SU-DHL-6 (cell line): ENCODE results near the gene SLC44A3.

Experiments
- H2AFZ ChIP-seq: fragments of 200-600 bp; sonication (generic); 2 replicates; pipeline ENCODE4 v1.6.1; 2014; ENCODE audit warnings: low read depth, mild to moderate bottlenecking, moderate library complexity, mixed read lengths, antibody characterized with exemption, low read length; ENCODE audit not compliant: severe bottlenecking
- H3F3A ChIP-seq: fragments of 200-600 bp; shearing (Covaris generic); 2 replicates; pipeline ENCODE4 v1.6.0; 2016; ENCODE audit warnings: antibody characterized with exemption, mild to moderate bottlenecking; ENCODE audit not compliant: insufficient read depth
- H3K27ac ChIP-seq: fragments of 200-600 bp; sonication (generic); 2 replicates; pipeline ENCODE4 v1.5.1; 2016; ENCODE audit warnings: low read depth, mild to moderate bottlenecking, low read length, moderate library complexity, mixed read lengths
- H3K27me3 ChIP-seq: fragments of 200-600 bp; sonication (generic), shearing (Covaris generic); 2 replicates; pipeline ENCODE4 v1.6.0; 2014; ENCODE audit warnings: mild to moderate bottlenecking, low read length
- H3K36me3 ChIP-seq: fragments of 200-600 bp; sonication (generic); 2 replicates; pipeline ENCODE4 v1.6.1; 2014; ENCODE audit warnings: mild to moderate bottlenecking, low read length, mixed read lengths
- H3K4me2 ChIP-seq: fragments of 300-600, 200-600 bp; shearing (Covaris generic), sonication (generic); 2 replicates; pipeline ENCODE4 v1.6.0; 2014; ENCODE audit warnings: low read length, low read depth, mild to moderate bottlenecking; ENCODE audit not compliant: poor library complexity, severe bottlenecking
- H3K4me3 ChIP-seq: fragments of 200-600 bp; sonication (generic); 2 replicates; pipeline ENCODE4 v1.5.1; 2014; ENCODE audit warnings: antibody characterized with exemption, low read length, mild to moderate bottlenecking, mixed read lengths; ENCODE audit not compliant: insufficient read depth, poor library complexity, severe bottlenecking
- H3K79me2 ChIP-seq: fragments of 200-600 bp; sonication (generic); 2 replicates; pipeline ENCODE4 v1.6.1; 2014; ENCODE audit warnings: mild to moderate bottlenecking, low read length, moderate library complexity; ENCODE audit not compliant: insufficient read depth
- H3K9ac ChIP-seq: fragments of 200-600 bp; sonication (generic); 2 replicates; pipeline ENCODE4 v1.7.0; 2014; ENCODE audit warnings: mild to moderate bottlenecking, low read length
- H3K9me2 ChIP-seq: fragments of 200-600 bp; sonication (generic); replicated peaks from 2 replicates; pipeline ENCODE4 v1.6.1; 2014; ENCODE audit warnings: low read length; ENCODE audit not compliant: insufficient read depth
- H3K9me3 ChIP-seq: fragments of 200-600 bp; sonication (generic); 2 replicates; pipeline ENCODE4 v1.6.1; 2014; ENCODE audit warnings: low read length, mixed read lengths; ENCODE audit not compliant: insufficient read depth
- H4K20me1 ChIP-seq: fragments of 200-600 bp; sonication (generic); 2 replicates; pipeline ENCODE4 v1.6.1; 2014; ENCODE audit warnings: low read depth, mild to moderate bottlenecking, antibody characterized with exemption, low read length, moderate library complexity, mixed read lengths
- EZH2phosphoT487 ChIP-seq: fragments of 200-600 bp; sonication (generic), shearing (Covaris generic); conservative IDR thresholded peaks from 2 replicates; pipeline ENCODE4 v1.6.1; 2018; ENCODE audit warnings: mild to moderate bottlenecking, antibody characterized with exemption, low read length, moderate library complexity, mixed read lengths
- TF ChIP-seq, protein P1 (sequence below): fragments of 200-600 bp; sonication (generic); IDR thresholded peaks from one replicate; pipeline ENCODE4 v1.5.1; 2017; ENCODE audit warnings: antibody characterized with exemption, mild to moderate bottlenecking, low read length, moderate library complexity; ENCODE audit not compliant: insufficient read depth, poor library complexity, severe bottlenecking

SLC44A3 gene

DNA sequence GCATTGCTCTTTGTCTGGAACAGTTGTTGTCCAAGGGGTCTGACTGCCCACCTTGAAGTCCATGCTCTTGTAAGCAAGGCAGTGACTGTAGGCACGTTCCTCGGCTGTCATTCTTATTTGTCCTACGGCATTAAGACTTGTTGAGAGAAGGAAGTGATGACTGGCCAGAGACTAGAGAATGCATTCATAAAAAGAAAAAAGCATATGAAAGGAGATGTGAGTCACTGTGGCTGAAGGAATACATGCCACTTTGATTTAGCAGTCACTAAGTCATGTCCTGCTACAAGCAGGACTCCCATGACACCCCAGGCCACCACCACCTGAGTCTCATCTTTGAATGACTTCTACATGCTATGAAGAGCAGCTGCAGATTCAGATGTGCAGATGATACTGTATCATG lies 56.2 kb downstream of the SLC44A3 start:
- Histone ChIP-seq H3K36me3 (no peaks in the 10 kb centered on the region), H3F3A (no peaks in the 10 kb centered on the region), H3K9me2 (no peaks in the 10 kb centered on the region), H3K4me2 (no peak overlapping the region), H3K79me2 (no peaks in the 10 kb centered on the region), H2AFZ (no peak overlapping the region), H4K20me1 (no peaks in the 10 kb centered on the region), H3K9ac (no peak overlapping the region), H3K9me3 (no peaks in the 10 kb centered on the region), H3K4me3 (no peak overlapping the region), H3K27ac (no peak overlapping the region), H3K27me3 (no peaks in the 10 kb centered on the region)
- no peak for TF ChIP-seq EZH2phosphoT487
- TF ChIP-seq, protein P1, sequence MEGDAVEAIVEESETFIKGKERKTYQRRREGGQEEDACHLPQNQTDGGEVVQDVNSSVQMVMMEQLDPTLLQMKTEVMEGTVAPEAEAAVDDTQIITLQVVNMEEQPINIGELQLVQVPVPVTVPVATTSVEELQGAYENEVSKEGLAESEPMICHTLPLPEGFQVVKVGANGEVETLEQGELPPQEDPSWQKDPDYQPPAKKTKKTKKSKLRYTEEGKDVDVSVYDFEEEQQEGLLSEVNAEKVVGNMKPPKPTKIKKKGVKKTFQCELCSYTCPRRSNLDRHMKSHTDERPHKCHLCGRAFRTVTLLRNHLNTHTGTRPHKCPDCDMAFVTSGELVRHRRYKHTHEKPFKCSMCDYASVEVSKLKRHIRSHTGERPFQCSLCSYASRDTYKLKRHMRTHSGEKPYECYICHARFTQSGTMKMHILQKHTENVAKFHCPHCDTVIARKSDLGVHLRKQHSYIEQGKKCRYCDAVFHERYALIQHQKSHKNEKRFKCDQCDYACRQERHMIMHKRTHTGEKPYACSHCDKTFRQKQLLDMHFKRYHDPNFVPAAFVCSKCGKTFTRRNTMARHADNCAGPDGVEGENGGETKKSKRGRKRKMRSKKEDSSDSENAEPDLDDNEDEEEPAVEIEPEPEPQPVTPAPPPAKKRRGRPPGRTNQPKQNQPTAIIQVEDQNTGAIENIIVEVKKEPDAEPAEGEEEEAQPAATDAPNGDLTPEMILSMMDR = no peak

DNA sequence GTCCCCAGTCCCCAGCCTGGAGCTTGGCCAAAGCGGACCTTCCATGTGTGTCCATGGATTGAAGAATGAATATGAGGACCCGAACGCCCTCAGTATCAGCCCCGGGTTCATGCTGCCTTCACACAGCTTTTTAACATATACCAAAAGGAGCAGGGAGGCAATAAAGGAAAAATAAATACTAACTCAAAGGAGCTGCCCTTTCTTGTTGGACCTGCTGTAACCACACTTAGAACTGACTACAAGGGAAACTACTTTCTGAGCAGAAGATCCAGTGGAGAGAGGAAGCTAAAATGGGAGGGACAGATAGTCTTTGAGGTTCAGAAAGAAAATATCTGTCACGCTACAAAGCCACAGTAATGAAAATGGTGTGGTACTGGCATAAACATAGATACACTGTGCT lies 58.2 kb downstream of the SLC44A3 start:
- TF ChIP-seq, protein P1 = no peak
- no peak for TF ChIP-seq EZH2phosphoT487
- no peaks in the 10 kb centered on the region for H3K36me3 ChIP-seq
- no peak overlapping the region for H3K27ac ChIP-seq
- no peak overlapping the region for H3K4me3 ChIP-seq
- no peaks in the 10 kb centered on the region for H4K20me1 ChIP-seq
- no peaks in the 10 kb centered on the region for H3K9me2 ChIP-seq
- H3K4me2 ChIP-seq = no peak overlapping the region
- H3K9ac ChIP-seq = no peak overlapping the region
- H2AFZ ChIP-seq = no peak overlapping the region
- no peaks in the 10 kb centered on the region for H3K79me2 ChIP-seq
- H3K9me3 ChIP-seq = no peaks in the 10 kb centered on the region
- no peaks in the 10 kb centered on the region for H3K27me3 ChIP-seq
- H3F3A ChIP-seq = no peaks in the 10 kb centered on the region

DNA sequence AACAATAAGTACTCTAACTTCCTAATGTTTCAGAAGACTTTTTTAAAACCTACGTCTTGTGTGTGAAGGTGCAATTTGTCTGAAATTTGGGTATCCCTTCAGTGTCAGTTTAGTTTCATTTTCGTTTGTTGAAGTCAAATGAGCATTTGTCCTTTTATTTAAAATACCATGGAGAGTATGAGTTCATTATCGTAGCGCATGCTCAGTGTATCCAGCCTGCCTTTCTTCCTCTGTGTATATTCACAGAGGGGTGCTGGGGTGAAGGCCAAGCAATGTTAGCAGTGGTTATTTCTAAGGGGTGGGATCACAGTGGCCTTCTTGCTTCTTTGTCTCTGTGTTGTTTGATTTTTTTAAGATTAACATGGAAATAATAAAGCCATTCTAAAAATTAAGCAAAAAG lies 63.5 kb downstream of the SLC44A3 start:
- no peaks in the 10 kb centered on the region for H3K27me3 ChIP-seq
- H3K36me3 ChIP-seq = no peaks in the 10 kb centered on the region
- no peak overlapping the region for H3K9ac ChIP-seq
- H4K20me1 ChIP-seq = no peaks in the 10 kb centered on the region
- H3K9me3 ChIP-seq = no peaks in the 10 kb centered on the region
- H3K27ac ChIP-seq = no peak overlapping the region
- TF ChIP-seq EZH2phosphoT487 = no peak
- TF ChIP-seq, protein P1 = no peak
- no peak overlapping the region for H3K4me2 ChIP-seq
- H2AFZ ChIP-seq = no peak overlapping the region
- H3F3A ChIP-seq = no peaks in the 10 kb centered on the region
- no peaks in the 10 kb centered on the region for H3K9me2 ChIP-seq
- no peaks in the 10 kb centered on the region for H3K79me2 ChIP-seq
- H3K4me3 ChIP-seq = no peak overlapping the region

DNA sequence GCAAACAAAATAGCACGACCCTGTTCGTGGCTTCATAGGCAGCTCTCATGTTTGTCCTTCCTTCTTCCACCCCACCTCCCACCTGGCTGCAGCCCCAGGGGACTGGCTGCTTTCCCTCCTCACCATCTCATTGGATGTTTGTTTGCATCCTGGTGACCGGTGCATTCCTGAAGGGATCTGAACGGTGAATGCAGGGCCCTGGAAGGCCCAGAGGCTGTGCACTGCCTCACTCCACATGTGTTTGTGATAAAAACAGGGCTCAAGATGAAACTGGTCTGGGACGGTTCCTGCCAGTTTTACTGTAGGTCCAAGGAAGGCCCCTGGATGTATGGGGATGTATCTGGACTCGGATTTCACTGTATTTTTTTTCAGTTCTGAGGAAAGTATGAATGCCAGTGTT lies 63.9 kb downstream of the SLC44A3 start:
- Histone ChIP-seq H3K79me2 (no peaks in the 10 kb centered on the region), H3K27me3 (no peaks in the 10 kb centered on the region), H3K9me3 (no peaks in the 10 kb centered on the region), H3K27ac (no peak overlapping the region), H4K20me1 (no peaks in the 10 kb centered on the region), H3K9ac (no peak overlapping the region), H3K9me2 (no peaks in the 10 kb centered on the region), H3F3A (no peaks in the 10 kb centered on the region), H3K4me2 (no peak overlapping the region), H3K36me3 (no peaks in the 10 kb centered on the region), H3K4me3 (no peak overlapping the region), H2AFZ (no peak overlapping the region)
- no peak for TF ChIP-seq EZH2phosphoT487
- TF ChIP-seq, protein P1 = no peak
